Fibroblast of lung (primary cell): Measurements from ENCODE around the gene PCDH9. TPM values are rescaled to one million over a fixed set of nuclear protein-coding genes. Genes with fewer than 3 reads are reported as not detected.

ENCODE experiments used
- DNase-seq, 2 donors: peaks; one replicate each; pipeline versions ENCODE4 v3.0.0 to v3.0.0-alpha.2; 2010; ENCODE audit warnings: low read depth in 2 of 2
- H2AFZ ChIP-seq: 2 replicates; pipeline ENCODE4 v1.5.1; 2012; ENCODE audit warnings: low read length, control low read depth, inconsistent platforms
- H3K27ac ChIP-seq: 2 replicates; pipeline ENCODE4 v1.5.1; 2011; ENCODE audit warnings: low read length, control low read depth; ENCODE audit not compliant: insufficient read depth
- H3K27me3 ChIP-seq: 2 replicates; pipeline ENCODE4 v1.5.1; 2011; ENCODE audit warnings: mild to moderate bottlenecking, low read length; ENCODE audit not compliant: control insufficient read depth, insufficient read depth
- H3K36me3 ChIP-seq: 2 replicates; pipeline ENCODE4 v1.5.1; 2011; ENCODE audit warnings: low read length; ENCODE audit not compliant: control insufficient read depth, insufficient read depth
- H3K4me1 ChIP-seq: 2 replicates; pipeline ENCODE4 v1.5.1; 2011; ENCODE audit warnings: low read length; ENCODE audit not compliant: control insufficient read depth, insufficient read depth; ENCODE audit errors: extremely low read depth
- H3K4me2 ChIP-seq: 2 replicates; pipeline ENCODE4 v1.5.1; 2011; ENCODE audit warnings: low read length, control low read depth; ENCODE audit not compliant: insufficient read depth; ENCODE audit errors: extremely low read depth
- H3K4me3 ChIP-seq, 4 experiments: fragments of 200-600 bp in 1 of 4; sonication (generic) in 1 of 4; replicated peaks in 1 of 4; 2 replicates each; pipeline ENCODE4 v1.5.1; 2011 to 2016; ENCODE audit warnings: low read length in 4 of 4, low read depth in 3 of 4, mild to moderate bottlenecking in 3 of 4, control low read depth in 2 of 4, inconsistent platforms in 1 of 4, mixed read lengths in 1 of 4; ENCODE audit not compliant: insufficient read depth in 1 of 4; ENCODE audit errors: control extremely low read depth in 1 of 4
- H3K79me2 ChIP-seq: 2 replicates; pipeline ENCODE4 v1.5.1; 2012; ENCODE audit warnings: mild to moderate bottlenecking, low read length, inconsistent platforms; ENCODE audit not compliant: control insufficient read depth, insufficient read depth
- H3K9ac ChIP-seq: 2 replicates; pipeline ENCODE4 v1.5.1; 2011; ENCODE audit warnings: mild to moderate bottlenecking, low read length, control low read depth; ENCODE audit not compliant: insufficient read depth
- H3K9me3 ChIP-seq: 2 replicates; pipeline ENCODE4 v1.5.1; 2012; ENCODE audit warnings: low read depth, low read length; ENCODE audit not compliant: control insufficient read depth, insufficient read depth
- H4K20me1 ChIP-seq: 2 replicates; pipeline ENCODE4 v1.5.1; 2011; ENCODE audit warnings: low read length; ENCODE audit not compliant: control insufficient read depth, insufficient read depth; ENCODE audit errors: extremely low read depth
- CTCF ChIP-seq, 2 donors: IDR thresholded peaks in 1 of 2; conservative IDR thresholded peaks in 1 of 2; 1 replicate in 1 of 2; 2 replicates in 1 of 2; pipeline ENCODE4 v1.5.1; 2011 to 2012; ENCODE audit warnings: low read length in 2 of 2, control low read depth in 1 of 2, inconsistent platforms in 1 of 2, low read depth in 1 of 2, mild to moderate bottlenecking in 1 of 2
- EZH2 ChIP-seq: IDR thresholded peaks from 2 replicates; pipeline ENCODE4 v1.5.1; 2012; ENCODE audit warnings: low read length, control low read depth, mild to moderate bottlenecking; ENCODE audit errors: missing control alignments
- polyA plus RNA-seq, 2 donors: library from polyadenylated mRNA; depleted of rRNA in 1 of 2; stranded (reverse) in 1 of 2; unstranded in 1 of 2; fragments of >200 nt; gene quantifications; 2 replicates each; pipeline ENCODE4 v1.2.1, GENCODE V29; 2011 to 2012; ENCODE audit warnings: missing spikeins in 1 of 2
- total RNA-seq: library from RNA; depleted of rRNA; stranded (reverse); fragments of >200 nt; gene quantifications from 2 replicates; pipeline ENCODE4 v1.2.1, GENCODE V29; 2014

PCDH9 gene
- total and polyA plus RNA-seq, 2 donors (not counting 1 experiment from before 2014, with no cell fraction given) = 0.50 to 0.67 TPM

GRCh38 chr13:67228916-67229315 is 1.2 kb downstream of the PCDH9 start:
- Histone ChIP-seq H3K27ac (no peak overlapping the region), H3K4me3 (peak overlapping the region; percentile 66 to 98 (median 80)), H3K9me3 (no peaks in the 10 kb centered on the region), H4K20me1 (no peaks in the 10 kb centered on the region), H3K79me2 (no peaks in the 10 kb centered on the region), H2AFZ (no peak overlapping the region), H3K4me2 (peak overlapping the region; percentile 100), H3K27me3 (no peaks in the 10 kb centered on the region), H3K4me1 (no peaks in the 10 kb centered on the region), H3K36me3 (no peaks in the 10 kb centered on the region), H3K9ac (no peak overlapping the region)
- DNase-seq = peak; percentile 30 to 32
- TF ChIP-seq EZH2 (no peak), CTCF (conservative IDR thresholded peaks at IDR 0.05 in 1 of 2, IDR thresholded peaks at IDR 0.05 in 1 of 2; ENCODE audit: low read depth in 1 of 2, low read length in 2 of 2) (no peak)

DNA sequence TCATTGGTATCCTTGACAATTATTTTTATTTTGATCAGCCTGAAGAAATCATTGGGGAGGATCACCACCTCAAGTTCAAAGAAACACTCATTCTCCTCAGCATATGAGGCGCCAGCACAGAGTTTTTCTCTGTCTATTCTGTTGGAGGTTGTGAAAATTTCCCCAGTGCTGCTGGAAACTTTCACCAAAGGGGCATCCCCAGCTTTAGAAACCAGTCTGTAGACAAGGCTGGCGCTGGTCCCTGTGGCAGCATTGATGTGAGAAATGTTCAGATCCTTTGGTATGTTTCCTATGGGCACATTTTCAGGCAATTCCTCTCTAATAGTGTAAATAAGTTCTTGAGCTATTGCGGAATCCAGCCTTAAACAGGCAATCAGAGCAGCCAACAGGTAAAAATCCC is 2.1 kb downstream of the PCDH9 start:
- DNase-seq = no peak
- H3K79me2 ChIP-seq = no peaks in the 10 kb centered on the region
- H3K9me3 ChIP-seq = no peaks in the 10 kb centered on the region
- H3K4me2 ChIP-seq = no peak overlapping the region
- no peak overlapping the region for H3K9ac ChIP-seq
- no peaks in the 10 kb centered on the region for H3K36me3 ChIP-seq
- peak overlapping the region in 1 of 4 experiments; percentile 98 for H3K4me3 ChIP-seq
- no peaks in the 10 kb centered on the region for H4K20me1 ChIP-seq
- TF ChIP-seq CTCF (conservative IDR thresholded peaks at IDR 0.05 in 1 of 2, IDR thresholded peaks at IDR 0.05 in 1 of 2; ENCODE audit: low read depth in 1 of 2, low read length in 2 of 2) (no peak), EZH2 (no peak)
- no peaks in the 10 kb centered on the region for H3K4me1 ChIP-seq
- no peaks in the 10 kb centered on the region for H3K27me3 ChIP-seq
- H3K27ac ChIP-seq = no peak overlapping the region
- no peak overlapping the region for H2AFZ ChIP-seq

DNA sequence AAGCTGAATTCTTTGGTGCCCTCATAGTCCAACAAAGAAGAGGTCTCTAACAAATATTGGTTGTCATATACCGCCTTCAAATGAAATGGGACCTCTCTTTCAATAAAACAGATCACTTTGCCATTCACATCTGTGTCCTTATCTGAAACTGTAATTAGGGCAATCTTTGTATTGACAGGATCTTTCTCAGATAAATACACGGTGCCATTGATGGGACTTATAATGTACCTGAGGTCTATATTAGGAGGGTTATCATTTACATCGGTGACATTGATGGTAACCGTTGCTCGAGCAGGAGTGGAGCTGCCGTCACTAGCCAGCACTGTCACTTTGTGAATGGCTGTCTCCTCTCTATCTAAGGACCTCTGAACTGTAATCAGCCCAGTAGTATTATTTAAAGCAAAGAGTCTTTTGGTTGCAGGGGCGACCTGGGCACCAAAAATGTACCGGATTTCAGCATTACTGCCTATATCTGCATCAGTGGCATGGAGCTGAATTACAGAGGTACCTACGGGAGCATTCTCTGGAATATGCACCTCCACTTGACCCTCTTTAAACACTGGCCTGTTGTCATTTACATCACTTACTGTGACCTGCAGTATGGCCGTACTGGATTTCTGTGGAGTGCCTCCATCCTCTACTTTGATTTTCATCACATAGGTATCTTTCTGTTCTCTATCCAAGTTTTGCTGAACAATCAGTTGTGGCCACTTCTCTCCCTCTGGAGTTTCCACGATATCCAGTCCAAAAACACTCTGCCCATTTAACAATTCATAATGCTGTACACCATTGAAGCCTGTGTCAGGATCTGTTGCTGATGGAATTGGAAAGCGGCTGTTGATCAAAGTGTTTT is 2.8 kb downstream of the PCDH9 start:
- Histone ChIP-seq H3K4me3 (peak overlapping the region in 1 of 4 experiments; percentile 98), H3K9me3 (no peaks in the 10 kb centered on the region), H3K27ac (no peak overlapping the region), H2AFZ (no peak overlapping the region), H3K27me3 (no peaks in the 10 kb centered on the region), H3K9ac (no peak overlapping the region), H4K20me1 (no peaks in the 10 kb centered on the region), H3K4me1 (no peaks in the 10 kb centered on the region), H3K79me2 (no peaks in the 10 kb centered on the region), H3K4me2 (no peak overlapping the region), H3K36me3 (no peaks in the 10 kb centered on the region)
- no peak for TF ChIP-seq CTCF (conservative IDR thresholded peaks at IDR 0.05 in 1 of 2, IDR thresholded peaks at IDR 0.05 in 1 of 2; ENCODE audit: low read depth in 1 of 2, low read length in 2 of 2)
- TF ChIP-seq EZH2 = no peak
- no peak for DNase-seq
